Keratinocyte (primary cell): ENCODE results near the gene METTL4. TPM values are rescaled to one million over a fixed set of nuclear protein-coding genes. Genes with fewer than 3 reads are reported as not detected.

Experiments used
- DNase-seq: peaks from one replicate; pipeline ENCODE4 v3.0.0-alpha.2; 2011; ENCODE audit warnings: low read depth, missing footprints, low spot score
- FAIRE-seq: peaks from 2 replicates; lab custom pipeline; 2011; peaks lifted over from hg19 to GRCh38; lab: Jason Lieb, UNC
- H2AFZ ChIP-seq: 2 replicates; pipeline ENCODE4 v1.6.0; 2012; ENCODE audit warnings: low read length, control low read depth, inconsistent platforms; ENCODE audit not compliant: control insufficient read depth
- H3K27ac ChIP-seq: 2 replicates; pipeline ENCODE4 v1.5.1; 2011; ENCODE audit warnings: low read length; ENCODE audit not compliant: control insufficient read depth, insufficient read depth
- H3K27me3 ChIP-seq: 3 replicates; pipeline ENCODE4 v1.6.0; 2011; ENCODE audit warnings: low read length; ENCODE audit not compliant: control insufficient read depth, insufficient read depth; ENCODE audit errors: extremely low read depth
- H3K36me3 ChIP-seq, 2 experiments: 2 replicates in 1 of 2; 3 replicates in 1 of 2; pipeline ENCODE4 v1.5.1; 2011; ENCODE audit warnings: low read length in 2 of 2, mild to moderate bottlenecking in 1 of 2; ENCODE audit not compliant: control insufficient read depth in 2 of 2, insufficient read depth in 2 of 2; ENCODE audit errors: extremely low read depth in 1 of 2
- H3K4me1 ChIP-seq: 3 replicates; pipeline ENCODE4 v1.5.1; 2011; ENCODE audit warnings: low read length; ENCODE audit not compliant: control insufficient read depth, insufficient read depth; ENCODE audit errors: extremely low read depth
- H3K4me2 ChIP-seq: 3 replicates; pipeline ENCODE4 v1.6.0; 2011; ENCODE audit warnings: low read depth, low read length; ENCODE audit not compliant: control insufficient read depth, insufficient read depth; ENCODE audit errors: extremely low read depth
- H3K4me3 ChIP-seq, 3 experiments: fragments of 200-600 bp in 1 of 3; sonication (generic) in 1 of 3; 2 replicates in 2 of 3; 3 replicates in 1 of 3; pipeline ENCODE4 v1.5.1; 2011 to 2016; ENCODE audit warnings: low read length in 3 of 3, mild to moderate bottlenecking in 3 of 3, control low read depth in 2 of 3, inconsistent platforms in 1 of 3, low read depth in 1 of 3, mixed read lengths in 1 of 3, mixed run types in 1 of 3, moderate library complexity in 1 of 3; ENCODE audit not compliant: control insufficient read depth in 2 of 3, insufficient read depth in 2 of 3; ENCODE audit errors: extremely low read depth in 1 of 3
- H3K79me2 ChIP-seq: 2 replicates; pipeline ENCODE4 v1.6.0; 2012; ENCODE audit warnings: low read length; ENCODE audit not compliant: control insufficient read depth, insufficient read depth
- H3K9ac ChIP-seq: 3 replicates; pipeline ENCODE4 v1.6.0; 2011; ENCODE audit warnings: low read length; ENCODE audit not compliant: control insufficient read depth, insufficient read depth; ENCODE audit errors: extremely low read depth
- H3K9me1 ChIP-seq: 3 replicates; pipeline ENCODE4 v1.6.0; 2011; ENCODE audit warnings: low read length; ENCODE audit not compliant: control insufficient read depth, insufficient read depth; ENCODE audit errors: extremely low read depth
- H3K9me3 ChIP-seq: 2 replicates; pipeline ENCODE4 v1.5.1; 2012; ENCODE audit warnings: low read depth, low read length; ENCODE audit not compliant: control insufficient read depth
- H4K20me1 ChIP-seq: 3 replicates; pipeline ENCODE4 v1.6.0; 2011; ENCODE audit warnings: low read length; ENCODE audit not compliant: control insufficient read depth, insufficient read depth; ENCODE audit errors: extremely low read depth
- EZH2 ChIP-seq: IDR thresholded peaks from one replicate; pipeline ENCODE4 v1.6.1; 2012; ENCODE audit warnings: inconsistent platforms, mild to moderate bottlenecking, low read length, moderate library complexity
- dilution Hi-C: fragments of 300-500 bp; cut with MboI; formaldehyde crosslinking; loops from one replicate; pipeline ENCODE4 v1.7.0; 2020; ENCODE audit warnings: low sequenced_read_pairs; ENCODE audit not compliant: extremely low pct_ligation_motif_present
- polyA plus RNA-seq, 5 experiments: library from polyadenylated mRNA; depleted of rRNA in 3 of 5; stranded (reverse) in 3 of 5; stranded (forward) in 1 of 5; unstranded in 1 of 5; fragments of >200 nt; gene quantifications; 1 replicate in 1 of 5; 2 replicates in 3 of 5; 3 replicates in 1 of 5; pipeline versions ENCODE4 v1.2.1 to v1.2.3, GENCODE V29; 2011 to 2012; ENCODE audit warnings: missing spikeins in 2 of 5, low read depth in 1 of 5, low replicate concordance in 1 of 5
- TF ChIP-seq, protein P1 (sequence below), 3 experiments: IDR thresholded peaks in 1 of 3; conservative IDR thresholded peaks in 1 of 3; optimal IDR thresholded peaks in 1 of 3; 2 replicates in 2 of 3; 3 replicates in 1 of 3; pipeline versions ENCODE3 to v1.5.1; 2011; ENCODE audit warnings: low read length in 3 of 3, mild to moderate bottlenecking in 3 of 3, moderate library complexity in 2 of 3, control low read depth in 1 of 3, inconsistent platforms in 1 of 3; ENCODE audit not compliant: insufficient read depth in 2 of 3; ENCODE audit errors: extremely low read depth in 1 of 3

The METTL4 gene
- polyA plus RNA-seq, 1 donor (not counting 4 experiments of a cell fraction or from before 2014, with no cell fraction given) = 10.2 TPM

DNA sequence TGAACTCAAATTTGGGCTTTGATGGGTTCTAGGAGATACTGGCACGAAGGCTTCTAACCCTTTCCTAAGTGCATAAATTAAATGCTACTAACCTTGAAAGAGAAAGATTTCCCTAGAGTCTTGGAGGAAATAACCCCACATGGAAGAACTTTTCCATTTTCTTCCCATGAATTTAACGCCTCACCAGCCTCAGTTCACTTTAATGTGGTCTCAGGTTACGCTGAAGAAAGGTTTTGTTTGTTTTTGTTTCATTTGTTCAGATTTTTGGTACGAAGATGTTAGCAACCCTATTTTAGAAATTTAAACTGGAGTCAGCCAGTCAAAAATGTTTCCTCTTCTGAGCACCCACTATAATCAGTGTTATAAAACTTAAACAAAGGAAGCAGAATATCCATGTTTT, 30.7 kb downstream of the METTL4 start:
- dilution Hi-C loops = no loop called here
- no peaks in the 10 kb centered on the region for H3K4me1 ChIP-seq
- no peak for TF ChIP-seq EZH2
- TF ChIP-seq, protein P1, sequence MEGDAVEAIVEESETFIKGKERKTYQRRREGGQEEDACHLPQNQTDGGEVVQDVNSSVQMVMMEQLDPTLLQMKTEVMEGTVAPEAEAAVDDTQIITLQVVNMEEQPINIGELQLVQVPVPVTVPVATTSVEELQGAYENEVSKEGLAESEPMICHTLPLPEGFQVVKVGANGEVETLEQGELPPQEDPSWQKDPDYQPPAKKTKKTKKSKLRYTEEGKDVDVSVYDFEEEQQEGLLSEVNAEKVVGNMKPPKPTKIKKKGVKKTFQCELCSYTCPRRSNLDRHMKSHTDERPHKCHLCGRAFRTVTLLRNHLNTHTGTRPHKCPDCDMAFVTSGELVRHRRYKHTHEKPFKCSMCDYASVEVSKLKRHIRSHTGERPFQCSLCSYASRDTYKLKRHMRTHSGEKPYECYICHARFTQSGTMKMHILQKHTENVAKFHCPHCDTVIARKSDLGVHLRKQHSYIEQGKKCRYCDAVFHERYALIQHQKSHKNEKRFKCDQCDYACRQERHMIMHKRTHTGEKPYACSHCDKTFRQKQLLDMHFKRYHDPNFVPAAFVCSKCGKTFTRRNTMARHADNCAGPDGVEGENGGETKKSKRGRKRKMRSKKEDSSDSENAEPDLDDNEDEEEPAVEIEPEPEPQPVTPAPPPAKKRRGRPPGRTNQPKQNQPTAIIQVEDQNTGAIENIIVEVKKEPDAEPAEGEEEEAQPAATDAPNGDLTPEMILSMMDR (optimal IDR thresholded peaks at IDR 0.05 in 1 of 3, IDR thresholded peaks at IDR 0.05 in 1 of 3, conservative IDR thresholded peaks at IDR 0.05 in 1 of 3; ENCODE audit: extremely low read depth in 1 of 3, insufficient read depth in 2 of 3, low read length in 3 of 3) = no peak
- H3K79me2 ChIP-seq = no peaks in the 10 kb centered on the region
- no peak overlapping the region for H3K4me3 ChIP-seq
- no peak overlapping the region for H2AFZ ChIP-seq
- FAIRE-seq (no peak), DNase-seq (no peak)
- H4K20me1 ChIP-seq = no peaks in the 10 kb centered on the region
- no peak overlapping the region for H3K9ac ChIP-seq
- H3K36me3 ChIP-seq = no peaks in the 10 kb centered on the region
- H3K27ac ChIP-seq = no peak overlapping the region
- H3K9me1 ChIP-seq = no peaks in the 10 kb centered on the region
- H3K4me2 ChIP-seq = no peak overlapping the region
- H3K27me3 ChIP-seq = no peaks in the 10 kb centered on the region
- H3K9me3 ChIP-seq = no peaks in the 10 kb centered on the region

DNA sequence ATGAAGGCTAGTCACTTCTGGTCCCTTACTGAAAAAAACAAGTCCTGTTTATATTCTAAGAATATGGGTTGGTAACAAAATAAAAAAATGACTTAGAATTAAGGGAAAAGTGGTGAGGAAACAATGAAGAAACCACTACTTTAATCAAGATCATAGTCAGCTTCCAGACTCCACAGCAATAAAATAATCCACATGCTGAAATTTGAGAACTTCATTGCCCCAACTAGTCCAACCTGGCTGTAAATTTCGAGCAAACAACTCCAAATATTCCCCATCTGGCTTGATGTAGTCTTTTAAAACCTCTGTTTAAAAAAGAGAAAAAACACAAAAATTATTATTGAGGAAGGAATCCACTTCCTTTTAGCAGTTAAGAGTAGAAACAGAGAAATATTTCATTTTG, 32.5 kb downstream of the METTL4 start:
- dilution Hi-C loops = no loop called here
- Histone ChIP-seq H3K27ac (no peak overlapping the region), H2AFZ (no peak overlapping the region), H3K4me3 (no peak overlapping the region), H4K20me1 (no peaks in the 10 kb centered on the region), H3K4me2 (no peak overlapping the region), H3K79me2 (no peaks in the 10 kb centered on the region), H3K36me3 (peaks cover 0 to 2% of the 10 kb centered on the region in 2 experiments), H3K4me1 (no peaks in the 10 kb centered on the region), H3K9me1 (no peaks in the 10 kb centered on the region), H3K9ac (no peak overlapping the region), H3K27me3 (no peaks in the 10 kb centered on the region), H3K9me3 (no peaks in the 10 kb centered on the region)
- FAIRE-seq (no peak), DNase-seq (no peak)
- no peak for TF ChIP-seq EZH2
- TF ChIP-seq, protein P1 (optimal IDR thresholded peaks at IDR 0.05 in 1 of 3, IDR thresholded peaks at IDR 0.05 in 1 of 3, conservative IDR thresholded peaks at IDR 0.05 in 1 of 3; ENCODE audit: extremely low read depth in 1 of 3, insufficient read depth in 2 of 3, low read length in 3 of 3) = no peak
